GM21576 (cell line): ENCODE results near the gene FRMD4A.

ENCODE experiments used
- ATAC-seq: cut with Tn5 transposase; IDR thresholded peaks from one replicate; pipeline ENCODE4 v1.9.1; 2021; ENCODE audit warnings: mild to moderate bottlenecking, moderate library complexity; ENCODE audit not compliant: unreplicated experiment

Gene FRMD4A

GRCh38 chr10:14330388-14331061 is at the start of gene FRMD4A:
TSS of gene FRMD4A (minus strand) at chr10:14330924.
- ATAC-seq, result no peak

GRCh38 chr10:14379556-14380280 is 49.0 kb upstream of the FRMD4A start:
- no peak for ATAC-seq

- ATAC-seq, result no peak
Observed at GRCh38 chr10:14378387-14378960, 47.8 kb upstream of the FRMD4A start.

- no peak for ATAC-seq
Observed at GRCh38 chr10:14377591-14378175, 47.0 kb upstream of the FRMD4A start.

GRCh38 chr10:14374745-14375445 is 44.2 kb upstream of the FRMD4A start:
- ATAC-seq, result no peak

GRCh38 chr10:14372606-14373005 is 41.9 kb upstream of the FRMD4A start:
- no peak for ATAC-seq

GRCh38 chr10:14371581-14371980 is 40.9 kb upstream of the FRMD4A start:
- ATAC-seq, result no peak

- ATAC-seq, result no peak
Observed at GRCh38 chr10:14370894-14371293, 40.2 kb upstream of the FRMD4A start.

GRCh38 chr10:14369906-14370305 is 39.2 kb upstream of the FRMD4A start:
- ATAC-seq, result no peak

- no peak for ATAC-seq
Observed at GRCh38 chr10:14366760-14367159, 36.0 kb upstream of the FRMD4A start.

GRCh38 chr10:14365266-14365665 is 34.5 kb upstream of the FRMD4A start:
- no peak for ATAC-seq

- no peak for ATAC-seq
Observed at GRCh38 chr10:14362104-14362503, 31.4 kb upstream of the FRMD4A start.

GRCh38 chr10:14360961-14361360 is 30.2 kb upstream of the FRMD4A start:
- ATAC-seq, result no peak

GRCh38 chr10:14360515-14360914 is 29.8 kb upstream of the FRMD4A start:
- no peak for ATAC-seq

- ATAC-seq, result no peak
Observed at GRCh38 chr10:14358886-14359573, 28.3 kb upstream of the FRMD4A start.

GRCh38 chr10:14356921-14357320 is 26.2 kb upstream of the FRMD4A start:
- ATAC-seq, result no peak

- no peak for ATAC-seq
Observed at GRCh38 chr10:14355750-14356149, 25.0 kb upstream of the FRMD4A start.

GRCh38 chr10:14353291-14353913 is 22.7 kb upstream of the FRMD4A start:
- no peak for ATAC-seq

- ATAC-seq, result no peak
Observed at GRCh38 chr10:14350006-14350405, 19.3 kb upstream of the FRMD4A start.

- no peak for ATAC-seq
Observed at GRCh38 chr10:14349081-14349480, 18.4 kb upstream of the FRMD4A start.
